Measurements from ENCODE around the gene RABGEF1. TPM values are rescaled to one million over a fixed set of nuclear protein-coding genes. Genes with fewer than 3 reads are reported as not detected.
"Not testable (repeated sequence)": the region's sequence is repeated elsewhere in the genome, so short reads cannot be mapped to it uniquely, and the experiment has no call there.

RABGEF1 gene
- total RNA-seq, 4 donors from 2014 or later: 29.8 to 72.1 (median 49.5) TPM

DNA sequence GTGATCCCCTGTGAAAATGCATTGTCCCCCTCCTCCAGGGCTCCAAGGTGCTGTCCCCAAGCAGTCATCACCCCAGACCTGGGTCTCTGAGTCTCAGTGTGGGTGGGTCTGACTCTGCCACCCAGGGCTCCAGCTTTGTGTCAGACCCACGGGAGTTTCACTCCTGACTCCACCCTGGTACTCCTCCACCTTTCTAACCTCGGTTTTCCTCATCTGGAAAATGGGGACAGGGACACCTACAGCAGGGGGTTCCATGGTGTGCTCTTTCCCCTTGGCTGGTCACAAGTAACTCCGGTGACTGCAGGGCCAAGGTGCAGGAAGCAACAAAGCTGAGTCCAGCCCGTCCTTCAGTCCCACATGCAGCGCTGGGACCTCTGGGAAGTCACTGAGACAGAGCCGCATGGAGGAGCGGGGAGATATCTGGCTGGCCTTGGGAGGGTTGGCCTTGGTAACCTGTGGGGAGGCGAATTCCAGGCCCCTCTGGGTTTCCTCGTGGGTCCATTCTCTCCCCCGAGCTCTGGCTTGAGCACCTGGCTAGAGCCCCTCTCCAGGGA lies 41.8 kb upstream of the RABGEF1 start:
- DNase-seq (ENCODE audit: low spot score) (no peak), ATAC-seq (ENCODE audit: low FRiP score) (no peak)
- no peak for TF ChIP-seq CTCF (IDR thresholded peaks at IDR 0.05)

- DNase-seq (ENCODE audit: low spot score): no peak
Observed at GRCh38 chr7:66699998-66700397, 40.5 kb upstream of the RABGEF1 start.

GRCh38 chr7:66700633-66701131 lies 39.9 kb upstream of the RABGEF1 start:
- no peak for DNase-seq (ENCODE audit: low spot score)
- no peak for TF ChIP-seq CTCF (IDR thresholded peaks at IDR 0.05)
- ATAC-seq (ENCODE audit: low FRiP score): no peak

More at GRCh38 chr7:66699998-66700397, 40.5 kb upstream of the RABGEF1 start:
- ATAC-seq (ENCODE audit: low FRiP score): no peak
- TF ChIP-seq CTCF (IDR thresholded peaks at IDR 0.05): no peak

- no peak for TF ChIP-seq CTCF (IDR thresholded peaks at IDR 0.05)
- DNase-seq (ENCODE audit: low spot score): no peak
- ATAC-seq (ENCODE audit: low FRiP score): no peak
Observed at GRCh38 chr7:66707825-66708224, 32.7 kb upstream of the RABGEF1 start.

DNA sequence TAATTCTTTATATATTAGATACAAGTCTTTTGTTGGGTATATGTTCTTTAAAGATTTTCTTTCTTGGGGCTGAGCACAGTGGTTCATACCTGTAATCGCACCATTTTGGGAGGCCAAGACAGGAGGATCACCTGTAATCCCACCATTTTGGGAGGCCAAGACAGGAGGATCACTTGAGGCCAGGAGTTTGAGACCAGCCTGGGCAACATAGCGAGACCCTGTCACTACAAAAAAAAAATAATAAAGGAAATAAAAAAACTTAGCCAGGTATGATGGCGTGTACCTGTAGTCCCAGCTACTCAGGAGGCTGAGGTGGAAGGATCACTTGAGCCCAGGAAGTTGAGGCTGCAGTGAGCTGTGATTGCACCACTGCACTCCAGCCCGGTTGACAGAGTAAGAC lies 29.8 kb upstream of the RABGEF1 start:
- ATAC-seq (ENCODE audit: low FRiP score); DNase-seq (ENCODE audit: low spot score): not testable (repeated sequence)

DNA sequence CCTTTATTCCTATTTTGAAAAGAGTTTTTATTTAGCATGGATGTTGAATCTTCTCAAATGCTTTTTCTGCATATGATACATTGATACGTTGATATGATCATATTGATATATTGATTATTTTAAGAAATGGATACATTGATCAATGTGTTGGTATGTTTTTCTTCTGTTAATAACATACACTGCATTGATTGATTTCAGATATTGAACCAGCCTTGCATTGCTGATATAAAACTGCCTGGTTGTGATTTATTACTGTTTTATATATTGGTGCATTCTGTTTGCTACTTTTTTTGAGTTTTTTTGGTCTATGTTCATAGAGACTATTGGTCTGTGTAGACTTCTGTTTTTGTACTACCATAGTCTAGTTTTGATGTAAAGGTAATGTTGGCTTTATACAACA lies 26.8 kb upstream of the RABGEF1 start:
- DNase-seq (ENCODE audit: low spot score) (no peak), ATAC-seq (ENCODE audit: low FRiP score) (no peak)
- TF ChIP-seq CTCF (IDR thresholded peaks at IDR 0.05): no peak

DNA sequence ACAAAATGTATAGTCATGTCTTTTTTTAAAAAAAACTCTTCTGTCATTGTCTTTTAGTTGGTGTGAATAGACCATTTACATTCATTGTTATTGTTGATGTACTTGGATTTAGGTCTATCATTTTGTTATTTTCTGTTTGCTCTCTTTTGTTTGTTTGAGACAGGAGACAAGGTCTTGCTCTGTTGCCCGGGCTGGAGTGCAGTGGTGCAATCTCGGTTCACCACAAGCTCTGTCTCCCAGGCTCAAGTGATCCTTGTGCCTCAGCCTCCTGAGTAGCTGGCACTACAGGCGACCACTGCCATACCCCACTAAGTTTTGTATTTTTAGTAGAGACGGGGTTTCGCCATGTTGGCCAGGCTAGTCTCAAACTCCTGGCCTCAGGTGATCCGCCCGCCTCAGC lies 23.9 kb upstream of the RABGEF1 start:
- ATAC-seq (ENCODE audit: low FRiP score); DNase-seq (ENCODE audit: low spot score): not testable (repeated sequence)

DNA sequence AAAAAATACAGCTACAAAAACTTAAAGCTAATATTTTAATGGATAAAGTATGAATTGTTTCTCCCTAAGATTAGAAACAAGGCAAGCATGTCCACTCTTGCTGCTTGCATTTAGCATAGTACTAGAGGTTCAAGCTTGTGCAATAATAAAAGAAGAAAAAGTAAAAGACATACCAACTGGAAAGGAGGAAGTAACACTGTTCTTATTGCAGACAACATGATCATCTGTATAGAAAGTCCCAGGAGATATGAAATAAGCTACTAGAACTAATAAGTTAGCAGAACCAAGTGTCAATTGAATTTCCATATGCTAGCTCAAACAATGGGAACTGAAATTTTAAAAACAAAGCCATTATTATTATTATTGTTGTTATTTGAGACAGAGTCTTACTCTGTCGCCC lies 20.0 kb upstream of the RABGEF1 start:
- ATAC-seq (ENCODE audit: low FRiP score): no peak

More for the DNA sequence above, 20.0 kb upstream of the RABGEF1 start:
- DNase-seq (ENCODE audit: low spot score): no peak
- TF ChIP-seq CTCF (IDR thresholded peaks at IDR 0.05): no peak
